Neuron (in vitro differentiated cells): Measurements from ENCODE around the gene SOCS1.
"Not testable (repeated sequence)": the region's sequence is repeated elsewhere in the genome, so short reads cannot be mapped to it uniquely, and the experiment has no call there.

ENCODE experiments used
- H2AFZ ChIP-seq: one replicate; pipeline ENCODE4 v1.6.1; 2013; ENCODE audit warnings: low read depth, mild to moderate bottlenecking, inconsistent platforms, low read length, moderate library complexity
- H3K27me3 ChIP-seq: one replicate; pipeline ENCODE4 v1.6.1; 2013; ENCODE audit warnings: low read length; ENCODE audit not compliant: insufficient read depth
- H3K36me3 ChIP-seq: one replicate; pipeline ENCODE4 v1.6.1; 2013; ENCODE audit warnings: low read length; ENCODE audit not compliant: insufficient read depth
- H3K4me1 ChIP-seq: one replicate; pipeline ENCODE4 v1.6.1; 2013; ENCODE audit warnings: low read length; ENCODE audit not compliant: insufficient read depth
- H3K4me3 ChIP-seq: 2 replicates; pipeline ENCODE4 v1.5.1; 2013; ENCODE audit warnings: mild to moderate bottlenecking, low read length, moderate library complexity
- H3K9me3 ChIP-seq: one replicate; pipeline ENCODE4 v1.6.1; 2013; ENCODE audit warnings: low read length

SOCS1 gene, protein sequence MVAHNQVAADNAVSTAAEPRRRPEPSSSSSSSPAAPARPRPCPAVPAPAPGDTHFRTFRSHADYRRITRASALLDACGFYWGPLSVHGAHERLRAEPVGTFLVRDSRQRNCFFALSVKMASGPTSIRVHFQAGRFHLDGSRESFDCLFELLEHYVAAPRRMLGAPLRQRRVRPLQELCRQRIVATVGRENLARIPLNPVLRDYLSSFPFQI

DNA sequence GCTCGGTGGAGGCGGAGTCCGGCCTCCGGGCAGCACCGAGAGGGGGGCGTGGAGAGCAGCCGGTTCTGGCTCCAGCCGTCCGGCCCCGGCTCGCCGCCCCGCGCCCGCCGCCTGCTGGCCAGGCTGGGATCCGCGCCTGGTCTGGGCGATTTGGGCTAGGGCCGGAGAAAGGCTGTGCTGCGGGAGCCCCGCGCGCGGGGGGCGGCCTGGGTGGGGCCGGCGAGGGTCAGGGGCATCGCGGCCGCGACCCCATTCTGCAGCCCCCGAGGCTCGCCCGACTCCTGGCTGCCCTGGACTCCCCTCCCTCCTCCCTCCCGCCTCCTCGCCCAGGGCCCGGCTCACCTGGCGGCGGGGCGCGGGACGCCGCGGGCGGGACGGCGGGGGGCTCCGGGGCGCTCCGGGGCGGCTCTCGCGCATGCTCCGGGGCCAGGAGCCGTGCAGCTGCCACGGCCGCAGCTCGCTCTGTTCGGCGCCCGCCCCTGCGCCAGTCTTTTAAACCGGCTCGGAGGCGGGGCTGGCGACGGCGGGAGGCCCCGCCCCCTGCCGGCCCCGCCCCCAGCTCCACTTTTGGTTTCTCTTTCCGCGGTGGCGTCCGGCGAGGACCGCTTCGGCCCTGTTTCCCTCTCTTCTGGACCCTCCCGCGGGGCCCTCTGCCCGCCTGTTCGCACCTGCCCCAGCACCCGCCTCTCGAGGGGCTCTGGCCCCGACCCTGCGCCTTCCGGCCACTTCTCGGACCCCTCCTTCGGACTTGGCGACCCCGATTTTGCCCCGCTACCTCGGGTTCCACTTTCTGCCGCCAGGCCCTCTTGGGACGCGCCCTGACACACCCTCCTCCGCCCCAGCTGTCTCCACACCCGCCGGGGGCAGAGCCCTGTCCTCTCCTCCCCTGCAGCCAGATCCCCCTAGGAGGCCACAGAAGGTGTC, at the start of gene SOCS1:
Gene SOCS1 (minus strand): TSS at position 468 of the 924 bp plus-strand sequence. CDS start 726 bp downstream, outside the sequence.
- no peaks in the 10 kb centered on the region for H3K36me3 ChIP-seq
- peak within 1 kb of the TSS; percentile 76 for H3K4me3 ChIP-seq
- peaks cover 14% of the 10 kb centered on the region for H3K4me1 ChIP-seq
- H3K27me3 ChIP-seq = no peaks in the 10 kb centered on the region
- H2AFZ ChIP-seq = peak within 1 kb of the TSS; percentile 76
- H3K9me3 ChIP-seq = no peaks in the 10 kb centered on the region

DNA sequence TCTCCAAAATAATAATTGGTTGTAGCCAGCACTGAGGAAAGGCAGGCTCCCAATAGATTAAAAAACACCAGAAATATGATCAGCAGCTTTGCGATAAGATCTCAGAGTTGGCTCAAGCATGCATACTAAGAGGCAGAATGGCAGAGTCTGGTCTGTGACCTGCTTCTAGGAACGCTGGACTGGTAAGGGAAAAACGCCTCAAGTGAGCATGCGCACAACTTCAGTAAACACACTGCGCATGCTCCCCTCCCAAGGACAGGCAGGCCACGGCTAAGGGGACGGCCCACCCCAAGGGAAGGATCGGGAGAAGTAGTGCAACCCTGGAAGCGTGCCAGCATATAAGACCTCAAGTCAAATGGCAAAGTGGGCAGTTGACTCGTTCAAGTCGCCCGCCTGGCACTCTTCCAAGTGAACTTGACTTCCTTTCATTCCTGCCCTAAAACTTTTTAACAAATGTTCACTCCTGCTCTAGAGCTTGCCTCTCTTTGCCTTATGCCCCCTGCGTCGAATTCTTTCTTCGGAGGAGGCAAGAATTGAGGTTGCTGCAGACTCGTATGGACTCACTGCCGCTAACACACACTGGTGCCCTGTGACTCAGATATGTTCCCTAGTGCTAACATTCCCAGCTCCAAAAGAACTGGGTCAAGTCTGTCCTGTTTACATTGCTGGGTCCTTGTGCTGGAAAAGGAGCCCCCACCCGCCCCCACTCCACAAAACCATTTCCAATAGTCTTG, 47.6 kb upstream of the SOCS1 start:
- Histone ChIP-seq H3K4me3 (no peak overlapping the region), H3K4me1 (no peaks in the 10 kb centered on the region)

DNA sequence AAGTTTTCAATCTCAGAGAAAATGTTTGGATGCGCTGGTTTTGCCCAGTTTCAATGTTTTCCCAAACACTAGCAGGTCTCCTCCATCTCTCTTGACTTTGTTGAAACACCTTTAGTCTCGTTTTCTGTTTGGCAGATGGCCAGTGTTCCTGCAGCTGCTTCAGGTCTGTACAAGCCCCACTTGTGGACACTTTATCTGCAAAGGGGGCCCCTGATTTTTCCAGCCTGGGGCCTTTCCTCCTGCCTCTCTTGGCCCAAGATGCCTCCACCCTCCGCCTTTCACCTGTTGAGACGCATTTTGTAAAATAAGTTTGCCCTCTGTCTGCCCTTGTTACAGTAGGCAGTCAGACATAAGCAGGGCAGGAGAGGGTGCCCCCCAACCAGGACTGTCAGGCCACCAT, 47.0 kb upstream of the SOCS1 start:
- H3K9me3 ChIP-seq = no peaks in the 10 kb centered on the region
- H3K36me3 ChIP-seq = no peaks in the 10 kb centered on the region
- H3K27me3 ChIP-seq = no peaks in the 10 kb centered on the region
- no peak overlapping the region for H2AFZ ChIP-seq
- peaks cover under 1% of the 10 kb centered on the region for H3K4me1 ChIP-seq
- H3K4me3 ChIP-seq = no peak overlapping the region

More for the DNA sequence above, 47.6 kb upstream of the SOCS1 start:
- no peaks in the 10 kb centered on the region for H3K36me3 ChIP-seq
- H2AFZ ChIP-seq = no peak overlapping the region
- H3K27me3 ChIP-seq = no peaks in the 10 kb centered on the region
- no peaks in the 10 kb centered on the region for H3K9me3 ChIP-seq

DNA sequence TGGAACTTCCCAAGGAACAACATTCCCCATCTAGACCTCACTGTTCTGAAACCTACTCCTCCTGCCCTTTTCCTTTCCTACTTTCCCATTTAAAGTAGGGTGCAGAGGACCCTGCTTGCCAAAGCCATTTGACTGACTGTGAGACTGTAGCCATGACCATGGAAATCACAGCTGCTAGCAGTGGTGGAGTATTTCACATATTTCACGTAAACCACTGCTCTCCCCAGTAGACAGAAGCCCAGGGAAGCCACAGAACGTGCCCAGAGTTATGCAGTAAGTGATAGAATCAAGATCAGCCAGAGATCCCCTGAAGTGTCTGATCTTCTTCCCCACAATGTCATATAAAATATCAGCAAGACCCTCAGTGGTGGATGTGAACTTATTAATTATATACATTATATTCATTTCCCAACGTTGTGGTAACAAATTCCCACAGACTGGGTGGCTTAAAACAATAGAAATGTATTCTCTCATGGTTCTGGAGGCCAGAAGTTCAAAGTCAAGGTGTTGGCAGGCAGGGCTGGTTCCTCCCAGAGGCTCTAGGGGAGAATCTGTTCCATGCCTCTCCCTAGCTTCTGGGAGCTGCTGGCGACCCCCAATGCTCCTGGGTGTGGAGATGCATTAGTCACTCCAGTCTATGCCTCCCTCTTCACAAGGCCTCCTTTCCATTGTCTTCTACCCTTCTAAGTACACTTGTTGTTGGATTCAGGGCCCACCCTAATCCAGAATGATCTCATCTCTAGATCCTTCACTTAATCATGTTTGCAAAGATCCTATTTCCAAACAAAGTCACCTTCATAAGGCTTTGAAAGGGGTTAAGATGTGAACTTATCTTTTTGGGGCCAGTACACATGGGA, 45.9 kb upstream of the SOCS1 start:
- no peak overlapping the region for H3K4me3 ChIP-seq
- H3K27me3 ChIP-seq = no peaks in the 10 kb centered on the region
- H2AFZ ChIP-seq = no peak overlapping the region
- no peaks in the 10 kb centered on the region for H3K36me3 ChIP-seq
- peaks cover 11% of the 10 kb centered on the region for H3K4me1 ChIP-seq
- no peaks in the 10 kb centered on the region for H3K9me3 ChIP-seq

DNA sequence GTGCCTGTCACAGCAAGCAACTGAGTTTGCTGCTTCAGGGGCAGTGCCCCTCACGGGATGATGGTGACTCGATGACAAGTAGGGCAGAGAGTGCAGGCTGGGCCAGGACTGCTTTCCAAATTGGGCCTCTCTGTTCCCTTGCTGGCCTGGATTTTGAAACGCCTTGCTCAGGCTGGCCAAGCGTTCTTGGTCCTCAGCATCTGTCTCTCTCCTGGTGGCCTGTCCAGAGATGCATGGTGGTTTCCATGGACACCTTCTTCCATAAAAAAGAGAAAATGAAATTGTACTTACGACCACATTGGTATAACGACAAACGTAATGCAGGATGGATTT, 44.5 kb upstream of the SOCS1 start:
- no peak overlapping the region for H2AFZ ChIP-seq
- no peak overlapping the region for H3K4me3 ChIP-seq
- H3K9me3 ChIP-seq = no peaks in the 10 kb centered on the region

DNA sequence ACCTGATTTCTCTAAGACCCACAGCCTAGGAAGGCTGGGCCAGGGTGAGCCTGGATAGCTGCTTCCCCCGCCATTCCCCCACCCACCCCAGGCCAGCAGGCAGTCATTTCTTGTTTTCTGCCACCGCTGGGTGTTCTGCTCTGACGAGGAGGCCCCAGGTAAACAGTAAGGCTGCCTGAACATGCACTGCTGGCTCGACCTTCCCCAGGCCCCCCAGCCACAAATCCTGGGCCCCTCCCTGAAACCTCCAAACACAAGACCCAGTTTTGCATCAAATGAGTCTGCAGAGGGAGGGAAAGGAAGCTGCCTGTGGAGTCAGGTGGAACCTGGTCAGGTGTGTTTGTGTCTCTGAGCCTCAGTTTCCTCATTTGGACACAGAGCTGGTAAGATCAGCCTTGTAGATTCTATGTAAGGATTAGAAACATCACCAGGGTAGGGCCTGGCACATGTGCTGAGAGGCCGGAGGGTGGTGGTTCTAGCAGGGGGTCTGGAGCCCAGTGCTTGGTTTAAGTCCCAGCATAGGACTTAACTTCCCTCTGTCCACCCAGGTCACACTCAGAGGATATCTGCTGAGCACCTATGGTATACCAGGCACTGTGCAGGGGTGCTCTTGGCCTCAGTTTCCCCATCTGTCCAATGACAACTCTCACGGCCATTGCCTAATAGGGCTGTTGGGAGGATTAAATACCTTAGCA, 44.0 kb upstream of the SOCS1 start:
- peaks cover 11% of the 10 kb centered on the region for H3K4me1 ChIP-seq
- no peaks in the 10 kb centered on the region for H3K27me3 ChIP-seq
- H2AFZ ChIP-seq = no peak overlapping the region
- H3K9me3 ChIP-seq = no peaks in the 10 kb centered on the region
- no peak overlapping the region for H3K4me3 ChIP-seq
- no peaks in the 10 kb centered on the region for H3K36me3 ChIP-seq

More for the DNA sequence above, 44.5 kb upstream of the SOCS1 start:
- Histone ChIP-seq H3K4me1 (peaks cover 11% of the 10 kb centered on the region), H3K36me3 (no peaks in the 10 kb centered on the region), H3K27me3 (no peaks in the 10 kb centered on the region)

DNA sequence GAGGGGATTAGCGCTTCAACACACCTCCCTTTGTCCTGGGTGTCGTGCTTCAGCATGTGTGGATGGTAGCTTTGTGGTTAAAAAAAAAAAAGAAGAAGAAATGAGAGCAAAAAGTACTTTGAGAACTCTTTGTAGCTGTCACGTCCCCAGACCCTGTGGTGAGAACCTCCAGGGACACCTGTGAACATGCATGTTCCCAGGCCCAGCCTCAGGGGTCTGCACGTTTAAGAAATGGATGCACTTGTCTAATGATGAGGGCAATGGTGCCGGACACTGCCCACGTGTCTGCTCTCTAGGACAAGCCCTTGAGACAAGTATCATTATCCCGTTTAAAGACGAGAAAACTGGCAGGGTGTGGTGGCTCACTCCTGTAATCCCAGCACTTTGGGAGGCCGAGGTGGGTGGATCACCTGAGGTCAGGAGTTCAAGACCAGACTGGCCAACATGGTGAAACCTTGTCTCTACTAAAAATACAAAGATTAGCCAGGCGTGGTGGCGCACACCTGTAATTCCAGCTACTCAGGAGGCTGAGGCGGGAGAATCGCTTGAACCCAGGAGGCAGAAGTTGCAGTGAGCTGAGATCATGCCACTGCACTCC, 43.0 kb upstream of the SOCS1 start:
- H2AFZ ChIP-seq, H3K36me3 ChIP-seq, H3K9me3 ChIP-seq, H3K4me3 ChIP-seq, H3K27me3 ChIP-seq: not testable (repeated sequence)
- H3K4me1 ChIP-seq = peaks cover 11% of the 10 kb centered on the region

DNA sequence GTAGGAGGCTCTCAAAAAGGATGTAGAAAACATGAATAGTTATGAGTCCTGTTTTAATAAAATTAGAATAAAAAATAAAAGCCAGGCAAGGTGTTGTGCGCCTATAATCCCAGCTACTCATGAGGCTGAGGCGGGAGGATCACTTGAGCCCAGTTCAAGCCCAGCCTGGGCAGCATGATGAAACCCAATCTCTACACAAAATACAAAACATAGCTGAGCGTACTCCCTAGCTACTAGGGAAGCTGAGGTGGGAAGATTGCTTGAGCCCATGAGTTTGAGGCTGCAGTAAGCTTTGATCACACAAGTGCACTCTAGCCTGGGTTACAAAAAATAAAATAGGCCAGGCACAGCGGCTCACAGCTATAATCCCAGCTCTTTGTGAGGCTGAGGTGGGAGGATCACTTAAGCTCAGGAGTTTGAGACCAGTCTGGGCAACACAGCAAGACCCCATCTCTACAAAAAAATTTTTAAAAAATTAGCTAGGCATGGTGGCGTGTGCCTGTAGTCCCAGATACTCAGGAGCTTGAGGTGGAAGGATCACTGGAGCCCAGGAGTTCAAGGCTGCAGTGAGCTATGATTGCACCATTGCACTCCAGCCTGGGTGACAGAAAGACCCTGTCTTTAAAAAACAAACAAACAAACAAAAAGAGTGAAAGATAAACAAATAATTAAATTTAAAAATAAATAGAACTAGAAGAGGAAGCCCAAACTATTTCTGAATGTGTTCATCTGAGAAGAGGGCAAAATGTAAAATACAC, 42.3 kb upstream of the SOCS1 start:
- no peaks in the 10 kb centered on the region for H3K36me3 ChIP-seq
- H3K27me3 ChIP-seq = no peaks in the 10 kb centered on the region
- H3K9me3 ChIP-seq = no peaks in the 10 kb centered on the region
- peaks cover 11% of the 10 kb centered on the region for H3K4me1 ChIP-seq
- H3K4me3 ChIP-seq = no peak overlapping the region
- no peak overlapping the region for H2AFZ ChIP-seq

DNA sequence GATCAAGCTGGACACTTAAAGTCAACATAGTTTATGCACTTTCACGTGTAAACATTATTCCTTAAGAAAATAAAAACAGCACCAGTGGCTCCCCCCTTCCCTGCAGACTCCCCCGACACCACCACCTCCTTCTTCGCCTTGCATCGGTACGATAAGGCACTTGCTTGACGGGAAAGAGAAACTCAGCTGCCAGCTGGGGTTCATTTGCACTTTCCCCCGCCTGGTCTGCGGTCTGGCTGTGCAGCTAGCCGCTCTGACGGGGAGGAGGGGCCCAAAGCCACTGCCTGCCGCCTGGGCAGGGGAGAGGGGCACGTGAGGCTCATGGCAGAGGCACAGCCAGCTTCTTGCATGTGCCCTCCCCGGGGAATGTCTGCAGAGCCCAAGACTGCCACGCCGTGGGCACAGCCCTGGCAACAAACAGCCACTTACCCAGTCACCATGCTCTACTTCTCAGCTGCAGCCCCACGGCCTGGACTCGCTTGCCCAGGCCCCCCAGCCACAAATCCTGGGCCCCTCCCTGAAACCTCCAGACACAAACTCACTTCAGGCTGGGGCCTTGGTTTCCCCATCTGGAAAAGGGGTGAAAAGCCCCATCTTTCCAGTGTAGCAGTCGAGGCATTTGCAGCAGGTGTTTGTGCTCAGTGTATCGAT, 41.6 kb upstream of the SOCS1 start:
- no peaks in the 10 kb centered on the region for H3K9me3 ChIP-seq
- no peak overlapping the region for H3K4me3 ChIP-seq
- peaks cover 11% of the 10 kb centered on the region for H3K4me1 ChIP-seq
- no peaks in the 10 kb centered on the region for H3K27me3 ChIP-seq
- no peak overlapping the region for H2AFZ ChIP-seq
- H3K36me3 ChIP-seq = no peaks in the 10 kb centered on the region

DNA sequence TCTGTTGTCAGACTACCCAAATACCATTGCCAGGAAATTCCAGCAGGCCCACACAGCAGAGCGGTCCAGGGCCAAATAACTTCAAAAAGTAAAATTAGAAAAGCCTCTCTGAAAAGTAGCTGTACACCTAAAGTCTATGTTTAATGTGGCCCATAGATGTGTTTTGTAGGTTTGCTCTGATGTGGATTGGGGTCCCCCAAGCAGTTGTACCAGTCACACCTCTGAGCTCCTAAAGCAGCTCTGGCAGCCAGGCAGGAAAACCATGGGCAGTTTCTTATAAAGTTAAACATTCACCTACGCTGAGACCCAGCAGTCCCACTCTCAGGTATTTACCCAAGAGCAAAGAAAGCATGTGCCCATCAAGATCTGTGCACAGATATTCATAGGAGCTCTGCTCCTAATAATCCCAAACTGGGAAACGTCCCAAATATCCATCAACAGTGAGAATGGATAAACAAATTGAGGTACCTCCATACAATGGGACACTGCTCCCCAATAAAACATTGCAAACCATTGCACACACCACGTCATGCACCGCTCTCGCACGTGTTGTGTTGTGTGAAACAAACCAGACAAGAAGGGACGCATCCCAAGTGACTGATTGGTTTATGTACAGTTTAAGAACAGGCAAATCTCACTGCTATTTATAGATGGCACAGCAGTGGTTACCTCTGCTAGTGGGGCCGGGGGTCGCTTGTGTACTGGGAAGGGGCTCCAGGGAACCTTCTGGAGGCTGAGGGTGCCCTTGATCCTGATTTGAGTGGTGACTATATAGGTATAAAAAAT, 40.9 kb upstream of the SOCS1 start:
- H3K27me3 ChIP-seq = no peaks in the 10 kb centered on the region
- H3K4me1 ChIP-seq = peaks cover 11% of the 10 kb centered on the region
- no peaks in the 10 kb centered on the region for H3K9me3 ChIP-seq
- no peak overlapping the region for H2AFZ ChIP-seq
- no peak overlapping the region for H3K4me3 ChIP-seq
- no peaks in the 10 kb centered on the region for H3K36me3 ChIP-seq
